ENCODE results near the gene MED12L. TPM values are rescaled to one million over a fixed set of nuclear protein-coding genes. Genes with fewer than 3 reads are reported as not detected.

The MED12L gene
- total and polyA plus RNA-seq, 9 of the 15 experiments (the other 6 are each of a cell fraction or from before 2014, with no cell fraction given), result not detected

GRCh38 chr3:151135541-151136337, 50.3 kb downstream of the MED12L start (continued):
- TF ChIP-seq ZNF407 (IDR thresholded peaks at IDR 0.05; ENCODE audit: low read depth) (no peak), MTA2 (IDR thresholded peaks at IDR 0.05; ENCODE audit: low read depth) (0 out of 2 replicates have a peak, but pooled peaks have one; percentile 39), LCOR (CRISPR knock-in tag; IDR thresholded peaks at IDR 0.05) (peak; percentile 64; the same call in 1 of the 2 replicates), PML (IDR thresholded peaks at IDR 0.05; ENCODE audit: low read length) (peak; percentile 39; the same call in 1 of the 2 replicates), IRF1 (CRISPR knock-in tag; IDR thresholded peaks at IDR 0.05; ENCODE audit: borderline replicate concordance) (no peak), PBX2 (CRISPR knock-in tag; IDR thresholded peaks at IDR 0.05; ENCODE audit: low read depth) (no peak), PBX2 (tag; conservative IDR thresholded peaks at IDR 0.05; ENCODE audit: low read depth) (peak; percentile 45; the same call in 1 of the 2 replicates), TCF3 (CRISPR knock-in tag; IDR thresholded peaks at IDR 0.05) (peak; percentile 85), TEAD4 (IDR thresholded peaks at IDR 0.05; ENCODE audit: low read length) (peak; percentile 84), TEAD4 (CRISPR knock-in tag; IDR thresholded peaks at IDR 0.05; ENCODE audit: borderline replicate concordance) (no peak), ATF1 (CRISPR knock-in tag; IDR thresholded peaks at IDR 0.05) (no peak), ATF1 (tag; IDR thresholded peaks at IDR 0.05) (no peak), NCOA2 (IDR thresholded peaks at IDR 0.05; ENCODE audit: partially characterized antibody in 2 of 2) (no peak), SETDB1 (IDR thresholded peaks at IDR 0.05; ENCODE audit: low read length) (no peak), ARID1B (IDR thresholded peaks at IDR 0.05) (peak; percentile 83), CBFA2T2 (conservative IDR thresholded peaks at IDR 0.05) (peak; percentile 70), EP300 (IDR thresholded peaks at IDR 0.05; ENCODE audit: low read length) (0 out of 2 replicates have a peak, but pooled peaks have one; percentile 32), DPF2 (IDR thresholded peaks at IDR 0.05) (peak; percentile 59; the same call in 1 of the 2 replicates), KLF10 (CRISPR knock-in tag; IDR thresholded peaks at IDR 0.05) (no peak)

All from K562 (cell line).